GM12864 (cell line): ENCODE data around the gene ANXA1.
"Not testable (repeated sequence)": the region's sequence is repeated elsewhere in the genome, so short reads cannot be mapped to it uniquely, and the experiment has no call there.

Experiments
- DNase-seq: peaks from one replicate; pipeline ENCODE4 v3.0.0-alpha.2; 2011; ENCODE audit warnings: low read depth
- H3K4me3 ChIP-seq: 2 replicates; pipeline ENCODE4 v1.5.1; 2011; ENCODE audit warnings: mild to moderate bottlenecking, low read depth, low read length, control low read depth
- CTCF ChIP-seq: IDR thresholded peaks from 2 replicates; pipeline ENCODE4 v1.5.1; 2011; ENCODE audit warnings: low read depth, mild to moderate bottlenecking, moderate library complexity, low read length, control low read depth, inconsistent platforms; ENCODE audit errors: missing control alignments

ANXA1 gene

GRCh38 chr9:73151653-73152542 is at the start of gene ANXA1:
Gene ANXA1 (plus strand): TSS chr9:73151865. CDS start chr9:73158536, 6,671 bp downstream.
- no peak within 1 kb of the TSS for H3K4me3 ChIP-seq
- TF ChIP-seq CTCF: no peak
- DNase-seq: no peak

- TF ChIP-seq CTCF: no peak
- H3K4me3 ChIP-seq: no peak overlapping the region
- DNase-seq: no peak
These were observed 47.3 kb upstream of the ANXA1 start for GRCh38 chr9:73104342-73104741.

- DNase-seq: no peak
- no peak for TF ChIP-seq CTCF
- H3K4me3 ChIP-seq: no peak overlapping the region
These were observed 46.7 kb upstream of the ANXA1 start for GRCh38 chr9:73104921-73105320.

GRCh38 chr9:73107489-73108069 is 44.1 kb upstream of the ANXA1 start:
- peak; percentile 10 for DNase-seq
- H3K4me3 ChIP-seq: not testable (repeated sequence)
- peak; percentile 76 for TF ChIP-seq CTCF

- H3K4me3 ChIP-seq: no peak overlapping the region
- no peak for TF ChIP-seq CTCF
- DNase-seq: no peak
These were observed 37.6 kb upstream of the ANXA1 start for GRCh38 chr9:73114058-73114457.

GRCh38 chr9:73114958-73115357 is 36.7 kb upstream of the ANXA1 start:
- no peak for TF ChIP-seq CTCF

GRCh38 chr9:73116031-73116430 is 35.6 kb upstream of the ANXA1 start:
- no peak for DNase-seq
- no peak for TF ChIP-seq CTCF
- no peak overlapping the region for H3K4me3 ChIP-seq

More at GRCh38 chr9:73114958-73115357, 36.7 kb upstream of the ANXA1 start:
- DNase-seq: no peak
- no peak overlapping the region for H3K4me3 ChIP-seq
